GM12864 (cell line): ENCODE data around the gene ACTMAP.

Experiments
- DNase-seq: peaks from one replicate; pipeline ENCODE4 v3.0.0-alpha.2; 2011; ENCODE audit warnings: low read depth
- H3K4me3 ChIP-seq: 2 replicates; pipeline ENCODE4 v1.5.1; 2011; ENCODE audit warnings: mild to moderate bottlenecking, low read depth, low read length, control low read depth
- TF ChIP-seq, protein P1 (sequence below): IDR thresholded peaks from 2 replicates; pipeline ENCODE4 v1.5.1; 2011; ENCODE audit warnings: low read depth, mild to moderate bottlenecking, moderate library complexity, low read length, control low read depth, inconsistent platforms; ENCODE audit errors: missing control alignments

The ACTMAP gene

DNA sequence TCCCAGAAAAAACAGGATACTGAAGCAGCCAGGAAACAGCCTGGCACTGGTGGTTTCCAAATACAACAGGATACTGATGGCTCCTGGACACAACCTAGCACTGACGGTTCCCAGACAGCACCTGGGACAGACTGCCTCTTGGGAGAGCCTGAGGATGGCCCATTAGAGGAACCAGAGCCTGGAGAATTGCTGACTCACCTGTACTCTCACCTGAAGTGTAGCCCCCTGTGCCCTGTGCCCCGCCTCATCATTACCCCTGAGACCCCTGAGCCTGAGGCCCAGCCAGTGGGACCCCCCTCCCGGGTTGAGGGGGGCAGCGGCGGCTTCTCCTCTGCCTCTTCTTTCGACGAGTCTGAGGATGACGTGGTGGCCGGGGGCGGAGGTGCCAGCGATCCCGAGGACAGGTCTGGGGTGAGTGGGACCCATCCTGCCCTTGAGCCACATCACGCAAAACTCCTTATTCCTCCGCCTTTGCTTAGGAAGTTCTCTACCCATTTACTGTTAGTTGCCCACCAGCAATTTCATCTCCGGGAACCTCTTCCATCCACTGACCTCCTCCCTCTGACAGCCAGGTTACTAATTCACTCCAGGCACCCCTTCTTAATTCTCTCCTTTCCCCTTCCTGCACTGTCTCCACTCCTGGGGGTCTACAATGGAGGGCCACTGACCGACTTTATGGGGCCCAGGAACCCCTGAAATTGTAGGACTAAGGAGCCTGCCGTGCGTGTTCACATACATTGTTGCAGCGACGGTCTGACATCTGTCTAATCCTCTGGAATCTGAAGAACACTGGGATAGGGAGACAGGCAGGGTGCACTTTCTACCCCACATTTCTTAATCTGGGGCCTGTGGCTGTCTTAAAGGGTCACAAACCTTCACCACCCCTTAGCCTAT, 32.1 kb downstream of the ACTMAP start:
- DNase-seq, result no peak
- H3K4me3 ChIP-seq, result peak overlapping the region; percentile 83
- TF ChIP-seq, protein P1, sequence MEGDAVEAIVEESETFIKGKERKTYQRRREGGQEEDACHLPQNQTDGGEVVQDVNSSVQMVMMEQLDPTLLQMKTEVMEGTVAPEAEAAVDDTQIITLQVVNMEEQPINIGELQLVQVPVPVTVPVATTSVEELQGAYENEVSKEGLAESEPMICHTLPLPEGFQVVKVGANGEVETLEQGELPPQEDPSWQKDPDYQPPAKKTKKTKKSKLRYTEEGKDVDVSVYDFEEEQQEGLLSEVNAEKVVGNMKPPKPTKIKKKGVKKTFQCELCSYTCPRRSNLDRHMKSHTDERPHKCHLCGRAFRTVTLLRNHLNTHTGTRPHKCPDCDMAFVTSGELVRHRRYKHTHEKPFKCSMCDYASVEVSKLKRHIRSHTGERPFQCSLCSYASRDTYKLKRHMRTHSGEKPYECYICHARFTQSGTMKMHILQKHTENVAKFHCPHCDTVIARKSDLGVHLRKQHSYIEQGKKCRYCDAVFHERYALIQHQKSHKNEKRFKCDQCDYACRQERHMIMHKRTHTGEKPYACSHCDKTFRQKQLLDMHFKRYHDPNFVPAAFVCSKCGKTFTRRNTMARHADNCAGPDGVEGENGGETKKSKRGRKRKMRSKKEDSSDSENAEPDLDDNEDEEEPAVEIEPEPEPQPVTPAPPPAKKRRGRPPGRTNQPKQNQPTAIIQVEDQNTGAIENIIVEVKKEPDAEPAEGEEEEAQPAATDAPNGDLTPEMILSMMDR, result no peak

DNA sequence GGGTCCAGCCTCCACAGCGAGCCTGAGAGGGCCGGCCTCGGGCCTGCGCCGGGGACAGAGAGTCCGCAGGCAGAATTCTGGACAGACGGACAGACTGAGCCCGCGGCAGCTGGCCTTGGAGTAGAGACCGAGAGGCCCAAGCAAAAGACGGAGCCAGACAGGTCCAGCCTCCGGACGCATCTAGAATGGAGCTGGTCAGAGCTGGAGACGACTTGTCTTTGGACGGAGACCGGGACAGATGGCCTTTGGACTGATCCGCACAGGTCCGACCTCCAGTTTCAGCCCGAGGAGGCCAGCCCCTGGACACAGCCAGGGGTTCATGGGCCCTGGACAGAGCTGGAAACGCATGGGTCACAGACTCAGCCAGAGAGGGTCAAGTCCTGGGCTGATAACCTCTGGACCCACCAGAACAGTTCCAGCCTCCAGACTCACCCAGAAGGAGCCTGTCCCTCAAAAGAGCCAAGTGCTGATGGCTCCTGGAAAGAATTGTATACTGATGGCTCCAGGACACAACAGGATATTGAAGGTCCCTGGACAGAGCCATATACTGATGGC, 32.9 kb downstream of the ACTMAP start:
- TF ChIP-seq, protein P1, result no peak
- H3K4me3 ChIP-seq, result peak overlapping the region; percentile 83
- DNase-seq, result no peak

DNA sequence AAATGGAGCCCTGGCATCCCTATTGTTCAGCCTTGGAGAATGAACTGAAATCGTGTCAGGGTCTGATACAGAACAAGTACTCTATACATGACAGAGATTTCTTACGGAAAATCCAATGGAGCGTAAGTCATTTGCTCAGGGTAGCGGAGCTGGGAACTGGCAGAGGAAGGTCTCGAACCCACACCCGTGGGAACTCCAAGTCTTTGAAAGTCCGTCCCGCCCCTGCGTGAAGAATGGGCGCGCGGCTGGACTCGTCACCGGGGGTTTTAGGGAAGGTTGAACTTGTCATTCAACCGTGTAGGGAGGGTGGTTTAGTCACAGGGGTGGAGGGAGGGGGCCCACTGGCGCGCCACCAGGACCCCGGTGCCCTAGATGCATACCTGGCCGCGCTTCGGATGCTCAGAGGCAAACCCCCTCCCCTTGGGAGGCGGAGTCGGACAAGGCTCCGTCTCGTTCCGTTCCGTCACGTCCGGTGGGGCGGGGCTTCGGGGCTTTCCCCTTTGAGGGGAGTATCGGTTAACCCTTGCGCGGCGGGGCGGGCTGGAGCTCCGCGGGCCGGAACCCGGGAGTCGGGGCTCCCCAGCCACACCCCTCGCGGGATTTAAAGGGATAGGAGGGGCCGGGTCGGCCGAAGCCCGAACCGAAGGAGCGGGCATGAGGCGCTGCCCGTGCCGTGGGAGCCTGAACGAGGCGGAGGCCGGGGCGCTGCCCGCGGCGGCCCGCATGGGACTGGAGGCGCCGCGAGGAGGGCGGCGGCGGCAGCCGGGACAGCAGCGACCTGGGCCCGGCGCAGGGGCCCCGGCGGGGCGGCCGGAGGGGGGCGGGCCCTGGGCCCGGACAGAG, 33.6 kb downstream of the ACTMAP start, which contains the start of the genes COQ8B and ITPKC:
Gene COQ8B (minus strand): TSS at position 405 of the 843 bp plus-strand sequence. CDS start 2,254 bp downstream, outside the sequence.
Gene ITPKC (plus strand): TSS at position 631 of the 843 bp plus-strand sequence. CDS start 24 bp downstream, at position 655.
- TF ChIP-seq, protein P1, result peak; percentile 13
- H3K4me3 ChIP-seq, result peak within 1 kb of the TSS; percentile 83
- peak; percentile 83 for DNase-seq

- peak; percentile 43 for DNase-seq
- TF ChIP-seq, protein P1, result no peak
- peak overlapping the region; percentile 83 for H3K4me3 ChIP-seq
These were observed 34.2 kb downstream of the ACTMAP start for GRCh38 chr19:40716031-40716481.

DNA sequence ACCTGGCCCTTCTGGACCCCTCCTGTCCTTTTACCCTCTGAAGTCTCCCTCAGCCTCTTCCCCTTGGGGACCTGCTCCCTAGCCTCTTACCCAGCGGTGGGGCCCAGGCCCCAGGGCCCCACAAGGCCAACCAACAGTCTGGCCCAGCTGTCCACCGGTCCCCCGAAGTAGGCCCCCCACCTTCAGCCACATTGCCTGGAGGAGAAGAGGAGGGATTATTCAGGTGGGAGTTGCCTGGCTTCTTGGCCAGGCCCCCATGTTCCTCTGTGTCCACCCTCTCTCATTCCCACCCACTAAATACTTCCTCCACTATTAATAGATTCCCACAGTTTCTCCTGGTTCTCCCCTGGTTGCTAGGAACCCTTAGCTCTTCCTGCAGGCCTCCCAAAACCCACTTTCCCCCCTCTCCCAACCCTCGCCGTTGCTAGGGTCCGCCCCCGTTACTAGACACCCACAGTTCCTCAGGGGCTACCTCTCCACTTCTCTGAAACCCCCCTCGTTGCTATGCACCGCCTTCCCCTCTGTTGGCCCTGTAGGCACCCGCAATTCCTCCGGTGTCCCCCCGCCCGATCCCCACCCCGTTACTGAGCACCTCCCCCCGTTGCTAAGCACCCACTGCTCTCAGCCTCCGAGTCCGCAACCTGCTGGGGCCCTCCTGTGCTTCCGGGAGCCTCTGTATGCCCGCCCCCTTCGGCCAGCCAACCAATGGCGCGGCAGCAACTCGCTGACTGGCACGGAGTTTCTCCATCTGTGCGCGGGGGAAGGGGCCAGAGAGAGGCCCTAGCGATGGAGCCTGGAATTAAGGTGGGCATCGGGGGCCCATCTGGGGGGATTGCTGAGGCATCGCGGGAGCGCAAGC, 35.6 kb downstream of the ACTMAP start:
- peak; percentile 64 for DNase-seq
- TF ChIP-seq, protein P1, result no peak
- H3K4me3 ChIP-seq, result peak overlapping the region; percentile 83

DNA sequence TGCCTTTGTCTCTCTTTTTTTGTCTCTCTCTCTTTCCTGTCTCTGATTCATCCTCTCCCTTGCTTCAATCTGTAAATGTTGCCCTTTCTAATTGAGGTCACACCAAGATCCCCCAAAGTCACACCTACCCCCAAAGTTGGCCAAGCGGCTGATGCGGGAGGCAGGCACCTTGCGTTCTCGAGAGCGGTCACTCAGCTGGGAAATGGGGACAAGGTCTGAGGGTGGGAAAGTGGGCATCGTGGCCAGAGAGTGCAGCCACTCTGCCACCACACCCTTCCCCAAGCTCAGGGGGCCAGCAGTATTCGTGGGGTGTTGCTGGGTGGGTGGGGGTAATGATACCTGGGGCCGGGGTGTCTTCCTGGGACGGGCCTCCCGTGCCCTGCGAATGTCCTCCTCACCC, 36.3 kb downstream of the ACTMAP start:
- TF ChIP-seq, protein P1, result no peak
- no peak overlapping the region for H3K4me3 ChIP-seq
- DNase-seq, result no peak
